ENCODE results near the gene NUP153.
"Not testable (repeated sequence)": the region's sequence is repeated elsewhere in the genome, so short reads cannot be mapped to it uniquely, and the experiment has no call there.

DNA sequence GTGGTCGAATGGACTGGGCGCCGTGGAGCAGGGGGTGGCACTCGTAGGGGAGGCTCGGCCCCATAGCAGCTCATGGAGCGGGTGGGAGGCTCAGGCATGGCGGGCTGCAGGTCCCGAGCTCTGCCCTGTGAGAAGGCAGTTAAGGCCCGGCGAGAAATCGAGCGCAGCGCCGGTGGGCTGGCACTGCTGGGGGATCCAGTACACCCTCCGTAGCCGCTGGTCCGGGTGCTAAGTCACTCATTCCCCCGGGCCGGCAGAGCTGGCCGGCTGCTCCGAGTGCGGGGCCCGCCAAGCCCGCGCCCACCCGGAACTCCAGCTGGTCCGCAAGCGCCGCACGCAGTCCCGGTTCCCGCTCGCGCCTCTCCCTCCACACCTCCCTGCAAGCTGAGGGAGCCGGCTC lies 38.6 kb upstream of the NUP153 start:
- TF ChIP-seq, protein P1, sequence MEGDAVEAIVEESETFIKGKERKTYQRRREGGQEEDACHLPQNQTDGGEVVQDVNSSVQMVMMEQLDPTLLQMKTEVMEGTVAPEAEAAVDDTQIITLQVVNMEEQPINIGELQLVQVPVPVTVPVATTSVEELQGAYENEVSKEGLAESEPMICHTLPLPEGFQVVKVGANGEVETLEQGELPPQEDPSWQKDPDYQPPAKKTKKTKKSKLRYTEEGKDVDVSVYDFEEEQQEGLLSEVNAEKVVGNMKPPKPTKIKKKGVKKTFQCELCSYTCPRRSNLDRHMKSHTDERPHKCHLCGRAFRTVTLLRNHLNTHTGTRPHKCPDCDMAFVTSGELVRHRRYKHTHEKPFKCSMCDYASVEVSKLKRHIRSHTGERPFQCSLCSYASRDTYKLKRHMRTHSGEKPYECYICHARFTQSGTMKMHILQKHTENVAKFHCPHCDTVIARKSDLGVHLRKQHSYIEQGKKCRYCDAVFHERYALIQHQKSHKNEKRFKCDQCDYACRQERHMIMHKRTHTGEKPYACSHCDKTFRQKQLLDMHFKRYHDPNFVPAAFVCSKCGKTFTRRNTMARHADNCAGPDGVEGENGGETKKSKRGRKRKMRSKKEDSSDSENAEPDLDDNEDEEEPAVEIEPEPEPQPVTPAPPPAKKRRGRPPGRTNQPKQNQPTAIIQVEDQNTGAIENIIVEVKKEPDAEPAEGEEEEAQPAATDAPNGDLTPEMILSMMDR (IDR thresholded peaks at IDR 0.05; ENCODE audit: poor library complexity, severe bottlenecking) = not testable (repeated sequence)
- TF ChIP-seq EZH2 (IDR thresholded peaks at IDR 0.05; ENCODE audit: borderline replicate concordance, insufficient read depth, low read length, poor library complexity, severe bottlenecking); TAF1 (IDR thresholded peaks at IDR 0.05; ENCODE audit: low read depth); POLR2AphosphoS5 (IDR thresholded peaks at IDR 0.05); SMC3 (conservative IDR thresholded peaks at IDR 0.05; ENCODE audit: poor library complexity); MXI1 (conservative IDR thresholded peaks at IDR 0.05; ENCODE audit: poor library complexity, severe bottlenecking); EP300 (conservative IDR thresholded peaks at IDR 0.05; ENCODE audit: poor library complexity, severe bottlenecking): not testable (repeated sequence)
- TF ChIP-seq, protein P2, sequence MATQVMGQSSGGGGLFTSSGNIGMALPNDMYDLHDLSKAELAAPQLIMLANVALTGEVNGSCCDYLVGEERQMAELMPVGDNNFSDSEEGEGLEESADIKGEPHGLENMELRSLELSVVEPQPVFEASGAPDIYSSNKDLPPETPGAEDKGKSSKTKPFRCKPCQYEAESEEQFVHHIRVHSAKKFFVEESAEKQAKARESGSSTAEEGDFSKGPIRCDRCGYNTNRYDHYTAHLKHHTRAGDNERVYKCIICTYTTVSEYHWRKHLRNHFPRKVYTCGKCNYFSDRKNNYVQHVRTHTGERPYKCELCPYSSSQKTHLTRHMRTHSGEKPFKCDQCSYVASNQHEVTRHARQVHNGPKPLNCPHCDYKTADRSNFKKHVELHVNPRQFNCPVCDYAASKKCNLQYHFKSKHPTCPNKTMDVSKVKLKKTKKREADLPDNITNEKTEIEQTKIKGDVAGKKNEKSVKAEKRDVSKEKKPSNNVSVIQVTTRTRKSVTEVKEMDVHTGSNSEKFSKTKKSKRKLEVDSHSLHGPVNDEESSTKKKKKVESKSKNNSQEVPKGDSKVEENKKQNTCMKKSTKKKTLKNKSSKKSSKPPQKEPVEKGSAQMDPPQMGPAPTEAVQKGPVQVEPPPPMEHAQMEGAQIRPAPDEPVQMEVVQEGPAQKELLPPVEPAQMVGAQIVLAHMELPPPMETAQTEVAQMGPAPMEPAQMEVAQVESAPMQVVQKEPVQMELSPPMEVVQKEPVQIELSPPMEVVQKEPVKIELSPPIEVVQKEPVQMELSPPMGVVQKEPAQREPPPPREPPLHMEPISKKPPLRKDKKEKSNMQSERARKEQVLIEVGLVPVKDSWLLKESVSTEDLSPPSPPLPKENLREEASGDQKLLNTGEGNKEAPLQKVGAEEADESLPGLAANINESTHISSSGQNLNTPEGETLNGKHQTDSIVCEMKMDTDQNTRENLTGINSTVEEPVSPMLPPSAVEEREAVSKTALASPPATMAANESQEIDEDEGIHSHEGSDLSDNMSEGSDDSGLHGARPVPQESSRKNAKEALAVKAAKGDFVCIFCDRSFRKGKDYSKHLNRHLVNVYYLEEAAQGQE (IDR thresholded peaks at IDR 0.05; ENCODE audit: borderline replicate concordance) = not testable (repeated sequence)

Data from neural cell (in vitro differentiated cells).